ENCODE data around the gene GABRB3.

DNA sequence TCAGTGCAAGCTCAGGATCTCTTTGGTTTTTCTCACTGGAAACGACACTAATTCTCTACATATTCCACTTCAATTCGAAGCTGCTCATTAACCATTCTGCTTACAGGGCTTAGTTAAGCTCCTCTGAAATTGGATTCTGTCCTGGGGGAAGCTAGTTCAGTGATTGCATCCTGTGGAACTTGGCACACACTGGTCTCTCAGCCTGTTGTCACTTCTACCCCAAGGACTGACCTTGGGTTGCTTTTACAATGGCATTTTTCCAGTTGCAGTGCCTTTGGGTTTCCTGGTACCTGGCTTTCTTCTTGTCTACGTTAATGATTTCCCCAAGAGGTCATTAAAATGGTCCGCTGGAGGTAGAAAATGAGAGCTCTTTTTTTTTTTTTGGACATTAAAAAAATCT lies 33.3 kb upstream of the GABRB3 start:
- TF ChIP-seq, protein P1, sequence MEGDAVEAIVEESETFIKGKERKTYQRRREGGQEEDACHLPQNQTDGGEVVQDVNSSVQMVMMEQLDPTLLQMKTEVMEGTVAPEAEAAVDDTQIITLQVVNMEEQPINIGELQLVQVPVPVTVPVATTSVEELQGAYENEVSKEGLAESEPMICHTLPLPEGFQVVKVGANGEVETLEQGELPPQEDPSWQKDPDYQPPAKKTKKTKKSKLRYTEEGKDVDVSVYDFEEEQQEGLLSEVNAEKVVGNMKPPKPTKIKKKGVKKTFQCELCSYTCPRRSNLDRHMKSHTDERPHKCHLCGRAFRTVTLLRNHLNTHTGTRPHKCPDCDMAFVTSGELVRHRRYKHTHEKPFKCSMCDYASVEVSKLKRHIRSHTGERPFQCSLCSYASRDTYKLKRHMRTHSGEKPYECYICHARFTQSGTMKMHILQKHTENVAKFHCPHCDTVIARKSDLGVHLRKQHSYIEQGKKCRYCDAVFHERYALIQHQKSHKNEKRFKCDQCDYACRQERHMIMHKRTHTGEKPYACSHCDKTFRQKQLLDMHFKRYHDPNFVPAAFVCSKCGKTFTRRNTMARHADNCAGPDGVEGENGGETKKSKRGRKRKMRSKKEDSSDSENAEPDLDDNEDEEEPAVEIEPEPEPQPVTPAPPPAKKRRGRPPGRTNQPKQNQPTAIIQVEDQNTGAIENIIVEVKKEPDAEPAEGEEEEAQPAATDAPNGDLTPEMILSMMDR (IDR thresholded peaks at IDR 0.05 in 8 of 11, conservative IDR thresholded peaks at IDR 0.05 in 3 of 11), result no peak
- TF ChIP-seq POLR2A (IDR thresholded peaks at IDR 0.05), result no peak

Measured in spleen (tissue), 7 donors.